Fibroblast of pulmonary artery (primary cell): Measurements from ENCODE around the gene TSPAN18.

Experiments
- DNase-seq: peaks from one replicate; pipeline ENCODE4 v3.0.0-alpha.2; 2010; ENCODE audit warnings: low read depth
- H3K4me3 ChIP-seq: replicated peaks from 2 replicates; pipeline ENCODE4 v1.5.1; 2011; ENCODE audit warnings: low read depth, mild to moderate bottlenecking, control low read depth, low read length, moderate library complexity
- CTCF ChIP-seq: IDR thresholded peaks from 2 replicates; pipeline ENCODE4 v1.5.1; 2011; ENCODE audit warnings: mild to moderate bottlenecking, control low read depth, low read length, inconsistent platforms; ENCODE audit errors: missing control alignments

TSPAN18 gene

GRCh38 chr11:44802347-44802746 is 75.6 kb downstream of the TSPAN18 start:
- no peak for DNase-seq
- no peak overlapping the region for H3K4me3 ChIP-seq
- no peak for TF ChIP-seq CTCF

GRCh38 chr11:44803009-44803408 is 76.2 kb downstream of the TSPAN18 start:
- no peak overlapping the region for H3K4me3 ChIP-seq
- DNase-seq: no peak
- TF ChIP-seq CTCF: no peak

GRCh38 chr11:44804449-44805437 is 78.0 kb downstream of the TSPAN18 start:
- no peak for DNase-seq
- no peak for TF ChIP-seq CTCF
- H3K4me3 ChIP-seq: no peak overlapping the region

- TF ChIP-seq CTCF: no peak
- no peak for DNase-seq
- H3K4me3 ChIP-seq: no peak overlapping the region
Observed at GRCh38 chr11:44805596-44805995, 78.8 kb downstream of the TSPAN18 start.

GRCh38 chr11:44808053-44808753 is 81.4 kb downstream of the TSPAN18 start:
- TF ChIP-seq CTCF: no peak
- H3K4me3 ChIP-seq: no peak overlapping the region
- DNase-seq: no peak

- TF ChIP-seq CTCF: no peak
- H3K4me3 ChIP-seq: no peak overlapping the region
Observed at GRCh38 chr11:44809283-44809682, 82.5 kb downstream of the TSPAN18 start.

More at GRCh38 chr11:44809283-44809682, 82.5 kb downstream of the TSPAN18 start:
- no peak for DNase-seq
